Loucy (cell line): ENCODE data around the gene CEP170.
"Not testable (repeated sequence)": the region's sequence is repeated elsewhere in the genome, so short reads cannot be mapped to it uniquely, and the experiment has no call there.

ENCODE experiments used
- CTCF ChIP-seq: fragments of 200-600 bp; sonication (generic); conservative IDR thresholded peaks from 2 replicates; pipeline ENCODE4 v1.5.1; 2014; ENCODE audit warnings: mild to moderate bottlenecking, antibody characterized with exemption, low read length
- EZH2phosphoT487 ChIP-seq: fragments of 200-600 bp; IDR thresholded peaks from 2 replicates; pipeline ENCODE4 v1.6.1; 2018; ENCODE audit warnings: antibody characterized with exemption, mild to moderate bottlenecking, moderate library complexity, borderline replicate concordance

DNA sequence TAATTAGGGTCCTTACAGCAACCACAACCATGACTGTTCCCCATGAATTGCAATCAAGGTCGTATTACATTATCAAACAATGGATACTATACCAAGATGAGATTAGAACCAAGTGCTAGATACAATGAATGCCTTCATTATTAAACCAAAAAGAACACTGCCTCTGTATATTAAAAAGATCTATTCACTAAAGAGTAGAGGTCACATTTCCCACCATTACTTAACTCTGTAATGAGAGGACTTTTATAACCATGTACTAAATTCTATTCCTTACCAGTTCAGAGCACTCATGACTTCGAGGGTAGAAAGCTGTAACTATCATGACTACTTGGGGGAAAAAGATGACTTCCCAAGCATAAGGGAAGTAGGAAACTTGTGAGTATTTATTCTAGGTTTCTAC lies 53.8 kb downstream of the CEP170 start:
- not testable (repeated sequence) for TF ChIP-seq CTCF, EZH2phosphoT487
